GM12864 (cell line): Measurements from ENCODE around the gene KLHL17.
"Not testable (repeated sequence)": the region's sequence is repeated elsewhere in the genome, so short reads cannot be mapped to it uniquely, and the experiment has no call there.

Experiments used
- DNase-seq: peaks from one replicate; pipeline ENCODE4 v3.0.0-alpha.2; 2011; ENCODE audit warnings: low read depth
- H3K4me3 ChIP-seq: 2 replicates; pipeline ENCODE4 v1.5.1; 2011; ENCODE audit warnings: mild to moderate bottlenecking, low read depth, low read length, control low read depth
- CTCF ChIP-seq: IDR thresholded peaks from 2 replicates; pipeline ENCODE4 v1.5.1; 2011; ENCODE audit warnings: low read depth, mild to moderate bottlenecking, moderate library complexity, low read length, control low read depth, inconsistent platforms; ENCODE audit errors: missing control alignments

Gene KLHL17

GRCh38 chr1:1003618-1004419 lies 43.4 kb downstream of the KLHL17 start:
- TF ChIP-seq CTCF: no peak
- H3K4me3 ChIP-seq: no peak overlapping the region
- DNase-seq: no peak

- no peak for DNase-seq
- TF ChIP-seq CTCF: no peak
Observed at GRCh38 chr1:1004420-1004779, 44.0 kb downstream of the KLHL17 start.

GRCh38 chr1:1004780-1005697 lies 44.7 kb downstream of the KLHL17 start:
- no peak for DNase-seq
- TF ChIP-seq CTCF: no peak
- H3K4me3 ChIP-seq: no peak overlapping the region

More at GRCh38 chr1:1004420-1004779, 44.0 kb downstream of the KLHL17 start:
- no peak overlapping the region for H3K4me3 ChIP-seq

DNA sequence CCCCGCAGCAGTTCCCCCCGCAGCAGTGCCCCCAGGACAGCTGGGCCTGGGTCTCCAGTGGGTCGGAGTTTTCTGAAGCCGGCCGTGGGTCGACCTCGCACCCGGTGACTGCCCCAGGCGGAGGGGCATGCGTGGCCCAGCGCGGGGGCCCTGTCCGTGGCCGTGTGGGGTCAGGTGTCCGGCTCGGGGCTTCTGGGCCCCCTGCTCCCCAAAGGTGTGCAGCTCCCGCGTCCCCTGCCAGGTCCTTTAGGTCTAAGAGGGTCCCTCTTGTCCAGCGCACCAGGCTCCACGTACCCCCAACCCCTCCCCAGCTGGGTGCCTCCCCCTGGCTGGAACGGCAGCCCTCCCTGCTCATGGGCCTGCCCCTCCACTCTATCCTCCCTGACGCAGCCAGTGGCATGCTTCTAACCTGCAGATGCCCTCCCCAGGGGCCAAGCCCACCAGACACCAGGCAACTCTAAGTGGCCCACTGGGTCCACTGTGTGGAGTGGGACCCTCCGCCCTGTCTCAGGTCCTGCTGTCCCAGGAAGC lies 45.5 kb downstream of the KLHL17 start:
- TF ChIP-seq CTCF: no peak
- no peak overlapping the region for H3K4me3 ChIP-seq
- no peak for DNase-seq

DNA sequence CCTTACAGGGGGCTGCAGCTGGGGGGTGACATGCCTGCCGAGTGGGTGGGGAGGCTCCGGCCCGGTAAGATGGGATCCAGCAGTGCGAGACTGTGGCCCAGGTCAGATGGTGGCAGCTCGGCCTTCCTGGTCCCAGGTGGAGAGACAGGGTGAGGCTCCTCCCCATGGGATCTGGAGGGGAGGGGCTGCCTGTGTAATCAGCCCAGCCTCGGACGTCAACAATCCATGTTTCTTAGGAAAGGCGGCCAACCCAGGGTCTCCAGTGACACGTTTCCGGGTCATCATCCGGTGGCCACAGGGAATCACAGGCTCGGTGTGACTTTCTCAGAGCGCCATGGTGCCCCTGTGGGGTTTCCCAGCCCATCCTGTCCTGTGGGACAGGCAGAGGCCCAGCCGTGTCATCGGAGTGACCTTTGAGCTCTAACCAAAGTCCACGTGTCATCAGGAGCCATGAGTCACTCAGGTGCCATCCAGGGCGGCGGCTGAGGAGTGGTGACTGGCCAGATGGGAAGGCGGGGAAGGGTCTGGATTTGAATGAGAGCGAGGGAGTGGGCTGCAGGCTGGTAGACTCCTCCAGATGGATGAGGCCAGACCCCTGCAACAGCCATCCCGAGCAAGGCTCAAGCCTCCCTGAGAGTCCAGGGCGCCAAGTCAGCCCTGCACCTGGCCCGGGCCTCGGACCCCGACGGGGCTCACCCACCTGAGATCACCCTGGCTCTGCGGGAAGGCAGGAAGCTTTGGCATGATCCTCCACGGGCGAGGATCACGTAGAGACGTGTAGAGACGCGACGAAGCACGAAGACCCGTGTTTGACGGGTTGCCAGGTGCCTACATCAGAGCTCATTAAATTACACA lies 46.1 kb downstream of the KLHL17 start:
- TF ChIP-seq CTCF: no peak
- no peak for DNase-seq
- no peak overlapping the region for H3K4me3 ChIP-seq

DNA sequence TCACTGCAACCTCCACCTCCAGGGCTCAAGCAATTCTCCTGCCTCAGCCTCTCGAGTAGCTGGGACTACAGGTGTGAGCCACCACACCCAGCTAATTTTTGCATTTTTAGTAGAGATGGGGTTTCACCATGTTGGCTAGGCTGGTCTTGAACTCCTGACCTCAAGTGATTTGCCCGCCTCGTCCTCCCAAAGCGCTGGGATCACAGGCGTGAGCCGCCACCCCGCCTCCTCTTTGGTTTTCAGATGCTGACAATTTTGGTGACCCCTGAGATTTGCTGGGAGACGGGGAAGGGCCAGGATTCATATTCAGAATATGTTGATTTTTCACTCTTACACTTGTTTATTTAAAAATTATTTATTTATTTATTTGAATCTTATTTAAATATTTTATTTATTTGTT lies 49.7 kb downstream of the KLHL17 start:
- not testable (repeated sequence) for DNase-seq, H3K4me3 ChIP-seq
